Activated CD4-positive, alpha-beta T cell treated with anti-CD3 and anti-CD28 coated beads, Interleukin-2, Interleukin-4, amounts not matched to agents 100 ng/mL and 50 ng/mL, durations not matched to agents 16 hours and 8 hours (primary cell): ENCODE data around the gene STARD9.
A peak's percentile ranks its signal among the peaks of the same experiment; 100 is the strongest.
"Not testable (repeated sequence)": the region's sequence is repeated elsewhere in the genome, so short reads cannot be mapped to it uniquely, and the experiment has no call there.

ENCODE experiments used
- DNase-seq: peaks from one replicate; pipeline ENCODE4 v3.0.0-alpha.2; 2020; ENCODE audit warnings: low spot score

Gene STARD9

GRCh38 chr15:42575188-42576039 is at the start of gene STARD9:
Gene STARD9 (plus strand): TSS chr15:42575606. CDS start chr15:42575716, 110 bp downstream.
- DNase-seq: peak; percentile 96

GRCh38 chr15:42528970-42529369 is 46.4 kb upstream of the STARD9 start:
- no peak for DNase-seq

- DNase-seq: no peak
These were observed 42.2 kb upstream of the STARD9 start for GRCh38 chr15:42533246-42533645.

GRCh38 chr15:42544853-42545629 is 30.4 kb upstream of the STARD9 start:
- DNase-seq: no peak

- DNase-seq: no peak
These were observed 27.5 kb upstream of the STARD9 start for GRCh38 chr15:42547918-42548248.

- DNase-seq: peak; percentile 90
These were observed 27.0 kb upstream of the STARD9 start, which contains the start of the genes HAUS2 and LRRC57 for GRCh38 chr15:42548249-42549031. Gene HAUS2 (plus strand): TSS chr15:42548838. CDS start chr15:42548873, 35 bp downstream. Gene LRRC57 (minus strand): TSS chr15:42548793. CDS start chr15:42548434, 359 bp downstream.

- DNase-seq: peak; percentile 33
These were observed 26.3 kb upstream of the STARD9 start for GRCh38 chr15:42549032-42549491.

GRCh38 chr15:42549741-42550392 is 25.5 kb upstream of the STARD9 start:
- DNase-seq: no peak

GRCh38 chr15:42553554-42553953 is 21.9 kb upstream of the STARD9 start:
- DNase-seq: no peak

GRCh38 chr15:42556550-42557207 is 18.7 kb upstream of the STARD9 start:
- DNase-seq: not testable (repeated sequence)

GRCh38 chr15:42558739-42559138 is 16.7 kb upstream of the STARD9 start:
- DNase-seq: no peak

GRCh38 chr15:42576040-42576594 is 711 bp downstream of the STARD9 start:
- no peak for DNase-seq

GRCh38 chr15:42576776-42577175 is 1.4 kb downstream of the STARD9 start:
- DNase-seq: no peak

- DNase-seq: no peak
These were observed 2.2 kb downstream of the STARD9 start for GRCh38 chr15:42577514-42578031.

- no peak for DNase-seq
These were observed 3.7 kb downstream of the STARD9 start for GRCh38 chr15:42578984-42579537.

GRCh38 chr15:42581272-42581730 is 5.9 kb downstream of the STARD9 start:
- DNase-seq: peak; percentile 78

- no peak for DNase-seq
These were observed 7.4 kb downstream of the STARD9 start for GRCh38 chr15:42582569-42583375.

- DNase-seq: no peak
These were observed 8.8 kb downstream of the STARD9 start for GRCh38 chr15:42584031-42584765.
